Vagina (tissue), 2 donors: ENCODE measurements around the gene ABAT.

Experiments used
- CTCF ChIP-seq, 3 experiments: fragments of 450-650 bp in 2 of 3; fragments of 200-600 bp in 1 of 3; sonication (generic) in 1 of 3; IDR thresholded peaks; one replicate each; pipeline ENCODE4 v1.5.1; 2017 to 2019; ENCODE audit warnings: antibody characterized with exemption in 3 of 3, mild to moderate bottlenecking in 2 of 3, moderate library complexity in 2 of 3
- POLR2A ChIP-seq, 2 donors: fragments of 450-650 bp; IDR thresholded peaks; one replicate each; pipeline ENCODE4 v1.6.1; 2017; ENCODE audit warnings: antibody characterized with exemption in 2 of 2, mild to moderate bottlenecking in 2 of 2, moderate library complexity in 2 of 2
- POLR2AphosphoS5 ChIP-seq, 2 donors: sonication (generic); formaldehyde crosslinking; IDR thresholded peaks; one replicate each; pipeline ENCODE4 v1.9.0; 2017; ENCODE audit warnings: antibody characterized with exemption in 2 of 2, mild to moderate bottlenecking in 2 of 2, low read depth in 1 of 2; ENCODE audit not compliant: insufficient read depth in 1 of 2

GRCh38 chr16:8649829-8650554 lies 24.4 kb upstream of the ABAT start:
- no peak for TF ChIP-seq CTCF (IDR thresholded peaks at IDR 0.05)
- TF ChIP-seq POLR2A (IDR thresholded peaks at IDR 0.05) = no peak
- no peak for TF ChIP-seq POLR2AphosphoS5 (IDR thresholded peaks at IDR 0.05; ENCODE audit: insufficient read depth in 1 of 2, low read depth in 1 of 2)
